ENCODE measurements around the gene GRIN1.

The GRIN1 gene

GRCh38 chr9:137178201-137178938, 39.4 kb downstream of the GRIN1 start:
- no peak for DNase-seq (ENCODE audit: low spot score)

DNA sequence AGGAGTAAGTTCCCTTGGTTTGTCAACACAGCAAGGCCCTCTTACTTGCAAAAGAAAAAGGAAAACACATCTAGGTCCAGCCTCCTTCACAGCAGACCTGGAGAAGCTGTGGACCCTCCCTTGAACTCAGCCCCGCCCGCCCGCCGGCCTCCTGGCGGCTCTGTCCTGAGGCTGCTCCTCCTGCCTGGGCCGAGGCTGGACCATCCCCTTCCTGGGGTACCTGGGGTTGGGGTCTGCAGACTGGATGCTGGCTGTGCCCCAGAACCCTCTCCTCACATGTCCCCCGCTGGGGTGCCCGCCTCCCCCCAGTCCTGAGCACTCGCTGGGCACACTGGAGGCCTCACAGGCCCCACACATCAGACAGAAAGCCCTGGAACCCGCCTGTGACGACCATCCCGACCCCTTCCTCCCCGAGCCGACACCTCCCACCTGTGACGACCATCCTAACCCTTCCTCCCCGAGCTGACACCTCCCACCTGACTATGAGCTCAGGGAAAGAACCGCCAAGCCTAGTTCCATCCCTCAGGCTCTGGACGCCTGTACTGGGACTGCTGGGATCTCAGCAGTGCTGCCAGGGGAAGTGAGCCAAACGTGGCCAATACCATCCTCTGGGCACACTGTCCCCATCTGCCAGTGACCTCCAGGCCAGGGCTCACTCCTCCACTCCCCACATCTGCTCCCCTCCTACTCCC, 40.1 kb downstream of the GRIN1 start:
- no peak for DNase-seq (ENCODE audit: low spot score)

- DNase-seq (ENCODE audit: low spot score), result no peak
Observed at GRCh38 chr9:137179761-137180160, 40.8 kb downstream of the GRIN1 start.

GRCh38 chr9:137180491-137180890, 41.5 kb downstream of the GRIN1 start:
- DNase-seq (ENCODE audit: low spot score), result no peak

- no peak for DNase-seq (ENCODE audit: low spot score)
Observed at GRCh38 chr9:137181680-137182079, 42.7 kb downstream of the GRIN1 start.

DNA sequence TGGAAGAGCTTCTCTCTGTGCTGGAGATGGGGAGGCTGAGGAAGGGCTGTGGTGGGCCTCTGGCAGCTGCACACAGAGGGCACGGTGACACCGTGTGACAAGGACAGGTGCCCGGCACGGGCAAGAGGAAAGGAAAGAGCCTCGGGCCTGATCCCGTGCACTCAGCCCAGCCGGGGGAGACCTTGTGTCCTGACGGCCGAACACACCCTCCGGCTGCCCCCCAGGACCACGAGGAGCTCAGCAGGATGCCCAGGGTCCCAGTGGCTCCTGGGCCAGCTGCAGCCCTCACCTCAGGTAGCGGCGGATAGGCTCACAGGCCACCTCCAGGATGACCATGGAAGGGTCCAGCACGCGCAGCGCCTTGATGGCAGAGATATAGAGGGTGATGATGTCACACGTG, 43.9 kb downstream of the GRIN1 start:
- no peak for DNase-seq (ENCODE audit: low spot score)

DNA sequence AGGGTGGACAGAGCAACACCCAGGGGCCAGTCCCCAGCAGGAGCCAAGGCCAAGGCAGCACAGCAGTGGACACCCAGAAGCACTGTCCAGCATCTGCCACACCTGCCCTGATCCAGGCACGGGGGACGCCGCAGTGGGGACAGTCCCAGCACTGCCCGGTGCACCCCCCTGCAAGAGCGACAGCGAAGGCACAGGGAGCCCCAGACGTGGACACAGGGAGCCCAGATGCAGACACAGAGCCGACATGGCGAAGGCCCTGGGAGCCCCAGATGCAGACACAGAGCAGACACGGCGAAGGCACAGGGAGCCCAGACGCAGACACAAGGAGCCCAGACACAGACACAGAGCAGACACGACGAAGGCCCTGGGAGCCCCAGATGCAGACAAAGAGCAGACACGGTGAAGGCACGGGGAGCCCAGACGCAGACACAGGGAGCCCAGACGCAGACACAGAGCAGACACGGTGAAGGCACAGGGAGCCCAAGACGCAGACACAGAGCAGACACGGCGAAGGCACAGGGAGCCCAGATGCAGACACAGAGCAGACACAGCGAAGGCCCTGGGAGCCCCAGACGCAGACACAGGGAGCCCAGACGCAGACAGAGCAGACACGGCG, 45.1 kb downstream of the GRIN1 start:
- DNase-seq (ENCODE audit: low spot score), result no peak

- no peak for DNase-seq (ENCODE audit: low spot score)
Observed at GRCh38 chr9:137184881-137185660, 46.1 kb downstream of the GRIN1 start.

GRCh38 chr9:137185921-137186320, 47.0 kb downstream of the GRIN1 start:
- no peak for DNase-seq (ENCODE audit: low spot score)

- DNase-seq (ENCODE audit: low spot score), result no peak
Observed at GRCh38 chr9:137186385-137186784, 47.4 kb downstream of the GRIN1 start.

DNA sequence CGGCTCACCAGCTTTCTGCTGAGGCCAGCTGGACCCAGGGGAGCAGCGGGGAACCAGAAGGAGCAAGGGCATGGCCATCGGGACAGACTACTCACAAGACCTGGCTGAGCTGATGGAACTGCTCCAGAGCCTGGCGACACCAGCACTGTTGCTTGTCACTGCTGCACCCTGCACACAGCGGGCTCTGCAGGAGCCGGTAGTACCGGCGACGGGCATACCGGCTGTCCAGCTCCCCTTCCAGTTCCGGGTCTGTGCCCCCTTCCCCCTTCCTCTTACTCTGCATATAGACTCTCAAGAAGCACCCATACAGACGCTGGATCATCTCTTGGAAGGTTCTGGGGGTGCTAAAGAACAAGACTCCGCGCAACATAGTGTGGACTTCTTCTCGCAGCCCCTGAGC, 48.4 kb downstream of the GRIN1 start:
- no peak for DNase-seq (ENCODE audit: low spot score)

- DNase-seq (ENCODE audit: low spot score), result no peak
Observed at GRCh38 chr9:137188086-137188489, 49.1 kb downstream of the GRIN1 start.

DNA sequence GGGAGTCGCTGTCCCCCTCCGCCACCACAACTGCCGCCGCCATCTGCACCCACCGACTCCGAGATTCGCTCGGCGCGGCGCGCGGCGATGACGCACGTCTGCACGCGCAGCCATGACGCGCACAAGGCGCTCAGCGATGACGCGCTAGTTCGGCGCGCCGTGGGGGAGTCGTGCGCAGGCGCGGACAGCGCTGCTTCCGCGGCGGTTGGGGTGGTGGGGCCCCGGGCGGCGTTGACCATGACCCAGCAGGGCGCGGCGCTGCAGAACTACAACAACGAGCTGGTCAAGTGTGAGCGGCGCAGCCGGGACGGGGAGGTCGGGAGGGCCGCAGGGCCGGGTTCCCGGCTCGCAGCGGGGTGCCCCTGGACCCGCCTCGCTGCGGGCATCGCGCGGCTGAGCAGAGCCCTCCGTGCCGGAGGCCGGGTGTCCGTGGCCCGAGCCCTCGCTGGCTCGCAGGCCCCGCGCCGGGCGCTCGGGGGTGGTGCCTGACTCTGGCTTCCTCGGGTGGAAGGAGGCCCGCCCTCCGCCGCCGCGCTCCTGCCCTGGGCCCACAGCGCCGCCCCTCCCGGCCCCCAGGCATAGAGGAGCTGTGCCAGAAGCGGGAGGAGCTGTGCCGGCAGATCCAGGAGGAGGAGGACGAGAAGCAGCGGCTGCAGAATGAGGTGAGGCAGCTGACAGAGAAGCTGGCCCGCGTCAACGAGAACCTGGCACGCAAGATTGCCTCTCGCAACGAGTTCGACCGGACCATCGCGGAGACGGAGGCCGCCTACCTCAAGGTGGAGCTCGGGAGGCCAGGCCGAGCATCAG, 49.7 kb downstream of the GRIN1 start, which contains the start of the genes ANAPC2 and SSNA1:
TSS of gene ANAPC2 (minus strand) at position 71 of the 807 bp plus-strand sequence. CDS start at position 43, 28 bp downstream.
TSS of gene SSNA1 (plus strand) at position 187 of the 807 bp plus-strand sequence. CDS start at position 238, 51 bp downstream.
- DNase-seq (ENCODE audit: low spot score), result peak; percentile 94

DNA sequence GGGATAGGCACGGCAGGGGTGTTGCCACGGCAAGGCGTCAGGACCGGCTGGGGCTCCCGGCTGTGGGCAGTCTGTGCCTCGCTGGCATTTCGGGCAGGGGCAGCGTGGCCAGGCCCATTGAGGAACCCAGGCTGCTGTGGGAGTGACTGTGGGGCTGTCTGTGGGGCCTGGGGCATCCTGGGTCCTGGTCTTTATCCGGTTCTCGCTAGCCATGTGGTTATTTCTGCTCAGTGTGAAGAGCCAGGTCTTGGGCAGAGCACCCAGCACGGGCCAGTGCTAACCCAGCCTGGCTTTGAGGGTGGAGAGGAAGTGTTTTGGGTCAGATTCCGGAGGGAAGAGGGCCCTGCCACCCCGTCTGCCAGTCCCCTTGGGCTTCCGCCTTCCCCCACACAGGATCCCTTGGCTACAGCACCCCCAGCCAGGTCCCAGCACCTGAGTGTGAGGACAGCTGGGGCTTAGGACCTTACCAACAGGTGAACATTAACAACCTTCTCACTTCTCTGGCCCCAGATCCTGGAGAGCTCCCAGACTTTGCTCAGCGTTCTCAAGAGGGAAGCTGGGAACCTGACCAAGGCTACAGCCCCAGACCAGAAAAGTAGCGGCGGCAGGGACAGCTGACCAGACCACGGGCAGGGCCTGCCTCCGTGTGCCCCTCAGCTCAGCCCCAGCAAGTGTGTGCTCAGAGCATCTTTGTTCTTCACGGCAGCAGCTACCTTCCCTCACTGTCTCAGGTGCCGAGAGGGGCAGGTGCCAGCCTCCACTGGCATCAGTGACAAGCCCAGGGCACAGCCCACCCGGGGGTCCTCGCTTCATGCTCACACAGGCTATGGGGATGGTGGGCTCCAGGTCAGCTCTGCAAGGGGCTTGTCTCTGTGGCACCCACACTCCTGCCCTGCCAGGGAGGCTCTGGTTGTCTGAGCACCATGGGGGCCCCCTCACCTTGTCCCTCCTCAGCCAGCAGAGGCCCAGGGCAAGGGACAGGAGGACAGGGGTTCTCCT, 50.6 kb downstream of the GRIN1 start:
- no peak for DNase-seq (ENCODE audit: low spot score)

DNA sequence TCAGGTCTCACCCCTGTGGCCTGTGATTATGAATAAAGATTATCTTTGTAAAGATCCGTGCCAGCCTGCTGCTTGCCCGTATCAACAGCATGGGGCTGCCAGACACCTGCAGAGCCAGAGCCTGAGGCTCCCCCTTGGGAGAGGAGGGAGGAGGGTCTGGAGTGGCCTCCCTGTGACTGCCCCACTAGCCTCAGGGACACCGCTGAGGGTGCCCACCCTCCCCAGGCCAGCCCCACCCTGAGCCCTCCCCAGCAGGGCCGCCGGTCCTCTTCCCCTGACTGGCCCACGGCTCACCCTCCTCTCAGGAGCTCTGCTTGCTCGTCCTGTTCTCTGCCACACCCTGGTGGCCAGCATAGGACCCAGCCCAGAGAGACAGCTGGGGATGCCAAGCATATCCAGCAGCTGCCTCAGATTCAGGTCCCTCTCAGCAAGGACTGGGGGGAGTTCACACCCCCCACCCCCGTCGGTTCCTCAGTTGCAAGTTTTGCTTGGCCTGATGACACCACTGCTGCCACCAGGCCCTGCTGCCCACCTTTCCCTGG, 51.4 kb downstream of the GRIN1 start:
- DNase-seq (ENCODE audit: low spot score), result no peak

- no peak for DNase-seq (ENCODE audit: low spot score)
Observed at GRCh38 chr9:137191245-137191644, 52.3 kb downstream of the GRIN1 start.

- no peak for DNase-seq (ENCODE audit: low spot score)
Observed at GRCh38 chr9:137191691-137192447, 52.9 kb downstream of the GRIN1 start.

DNA sequence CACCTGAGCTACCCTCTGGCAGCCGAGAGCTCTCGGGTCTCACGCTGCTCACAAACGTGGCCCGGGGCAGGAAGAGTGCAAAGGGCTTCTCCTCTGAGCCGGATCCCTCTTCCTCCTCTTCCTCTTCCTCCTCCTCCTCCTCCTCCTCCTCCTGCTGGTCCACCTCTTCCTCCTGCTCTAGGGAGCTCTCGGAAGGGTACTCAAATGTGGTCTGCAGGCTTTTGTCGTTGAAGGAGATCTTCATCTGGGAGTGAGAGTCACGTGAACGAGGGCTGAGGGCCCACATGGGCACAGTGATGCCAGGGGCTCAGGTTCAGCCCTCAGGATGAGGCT, 53.5 kb downstream of the GRIN1 start:
- no peak for DNase-seq (ENCODE audit: low spot score)

DNA sequence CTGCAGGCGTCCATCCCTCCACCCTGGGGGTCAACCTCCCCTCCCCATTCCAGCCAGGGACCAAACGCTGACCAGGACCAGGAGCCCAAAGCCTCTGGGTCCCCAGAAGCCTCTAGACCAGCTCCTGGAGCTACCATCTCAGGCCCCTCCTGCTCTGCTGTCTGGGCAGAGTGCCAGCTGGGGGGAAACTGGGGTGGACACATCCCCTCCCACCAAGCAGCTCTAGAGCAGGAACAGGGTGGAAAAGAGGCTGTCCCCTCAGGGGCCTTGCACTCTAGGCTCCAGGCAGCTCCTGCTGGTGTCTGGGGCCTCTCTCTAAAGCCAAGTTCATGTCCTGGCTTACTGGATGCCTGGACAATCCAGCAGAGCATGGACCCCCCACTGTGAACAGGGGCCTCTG, 53.9 kb downstream of the GRIN1 start:
- DNase-seq (ENCODE audit: low spot score), result no peak

Data from iPS-NIHi11 (cell line).